ENCODE results near the gene CTSD. TPM values are rescaled to one million over a fixed set of nuclear protein-coding genes. Genes with fewer than 3 reads are reported as not detected.
"Not testable (repeated sequence)": the region's sequence is repeated elsewhere in the genome, so short reads cannot be mapped to it uniquely, and the experiment has no call there.

Gene CTSD
- total and polyA plus RNA-seq, 12 donors, result 191 to 4,168 (median 1,999) TPM

DNA sequence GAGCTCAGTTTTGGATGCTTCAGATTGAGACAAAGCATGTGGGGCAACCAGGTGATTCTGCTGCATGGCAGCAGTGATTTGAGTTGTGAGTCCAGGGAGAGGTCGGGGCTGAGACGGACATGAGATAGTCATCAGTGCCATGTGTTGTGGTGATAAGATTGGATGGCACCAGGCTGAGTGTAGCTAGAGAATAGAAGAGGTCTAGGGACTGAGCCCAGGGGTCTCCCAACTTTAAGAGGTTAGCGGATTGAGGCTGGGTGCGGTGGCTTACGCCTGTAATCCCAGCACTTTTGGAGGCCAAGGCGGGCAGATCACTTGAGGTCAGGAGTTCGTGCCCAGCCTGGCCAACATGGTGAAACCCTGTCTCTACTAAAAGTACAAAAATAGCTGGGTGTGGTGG is 6.3 kb upstream of the CTSD start:
- Histone ChIP-seq H3K4me3 (no peak overlapping the region), H3K4me1 (replicated peaks in 1 of 2) (peaks cover 16 to 18% of the 10 kb centered on the region in 2 donors), H3K27me3 (no peaks in the 10 kb centered on the region), H3K36me3 (replicated peaks in 1 of 2) (no peaks in the 10 kb centered on the region), H3K9me3 (replicated peaks in 1 of 3) (no peaks in the 10 kb centered on the region), H3K27ac (no peak overlapping the region)
- intact Hi-C loops (cut with DNase I), result no loop called here
- 72 to 91% (median 86%) methylated on average over 7 of the region's 7 CpGs for WGBS, 4 donors
- no peak for TF ChIP-seq POLR2A (IDR thresholded peaks at IDR 0.05)
- TF ChIP-seq, protein P1, sequence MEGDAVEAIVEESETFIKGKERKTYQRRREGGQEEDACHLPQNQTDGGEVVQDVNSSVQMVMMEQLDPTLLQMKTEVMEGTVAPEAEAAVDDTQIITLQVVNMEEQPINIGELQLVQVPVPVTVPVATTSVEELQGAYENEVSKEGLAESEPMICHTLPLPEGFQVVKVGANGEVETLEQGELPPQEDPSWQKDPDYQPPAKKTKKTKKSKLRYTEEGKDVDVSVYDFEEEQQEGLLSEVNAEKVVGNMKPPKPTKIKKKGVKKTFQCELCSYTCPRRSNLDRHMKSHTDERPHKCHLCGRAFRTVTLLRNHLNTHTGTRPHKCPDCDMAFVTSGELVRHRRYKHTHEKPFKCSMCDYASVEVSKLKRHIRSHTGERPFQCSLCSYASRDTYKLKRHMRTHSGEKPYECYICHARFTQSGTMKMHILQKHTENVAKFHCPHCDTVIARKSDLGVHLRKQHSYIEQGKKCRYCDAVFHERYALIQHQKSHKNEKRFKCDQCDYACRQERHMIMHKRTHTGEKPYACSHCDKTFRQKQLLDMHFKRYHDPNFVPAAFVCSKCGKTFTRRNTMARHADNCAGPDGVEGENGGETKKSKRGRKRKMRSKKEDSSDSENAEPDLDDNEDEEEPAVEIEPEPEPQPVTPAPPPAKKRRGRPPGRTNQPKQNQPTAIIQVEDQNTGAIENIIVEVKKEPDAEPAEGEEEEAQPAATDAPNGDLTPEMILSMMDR (IDR thresholded peaks at IDR 0.05), result no peak
- peak in 4 of 7 donors; percentile 6 to 42 (median 14) for DNase-seq

DNA sequence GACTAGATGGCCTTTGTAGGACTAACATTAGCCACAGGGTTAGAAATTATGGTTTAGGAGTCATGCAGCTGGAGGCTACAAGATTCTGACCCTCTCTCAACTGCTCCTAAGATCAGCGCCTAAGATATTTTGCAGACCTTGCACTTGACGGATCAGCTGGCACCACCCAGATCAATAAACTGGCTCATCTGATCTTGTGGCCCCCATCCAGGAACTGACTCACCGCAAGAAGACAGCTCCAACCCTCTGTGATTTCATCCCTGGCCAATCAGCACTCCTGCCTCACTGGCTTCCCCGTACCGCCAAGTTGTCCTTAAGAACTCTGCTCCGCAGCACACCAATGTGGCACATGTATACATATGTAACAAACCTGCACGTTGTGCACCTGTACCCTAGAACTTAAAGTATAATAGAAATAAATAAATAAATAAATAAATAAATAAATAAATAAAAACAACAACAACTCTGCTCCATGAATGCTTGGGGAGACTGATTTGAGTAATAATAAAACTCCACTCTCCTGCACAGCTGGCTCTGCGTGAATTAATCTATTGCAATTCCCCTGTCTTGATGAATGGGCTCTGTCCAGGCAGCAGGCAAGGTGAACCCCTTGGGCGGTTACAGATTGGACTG is 5.7 kb upstream of the CTSD start:
- DNase-seq, result peak; percentile 74 to 90 (median 88)

DNA sequence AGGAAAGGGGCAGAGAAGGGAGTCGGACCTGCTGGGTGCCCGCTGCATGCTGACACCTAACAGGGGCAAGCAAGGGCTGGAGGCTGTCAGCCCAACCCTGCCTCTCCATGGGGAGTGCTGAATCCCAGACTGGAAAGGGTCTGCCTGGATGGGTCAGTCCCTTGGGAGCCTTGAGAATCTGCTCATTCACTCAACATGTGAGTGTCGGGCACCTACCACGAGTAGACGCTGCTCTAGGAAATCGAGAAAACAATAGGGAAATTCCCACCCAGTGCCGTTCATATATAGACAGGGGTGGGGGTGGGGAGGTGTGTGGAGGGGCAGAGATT is 4.4 kb upstream of the CTSD start:
- intact Hi-C loops (cut with DNase I), result no loop called here

More for the DNA sequence above, 5.7 kb upstream of the CTSD start:
- intact Hi-C loops (cut with DNase I); H3K36me3 ChIP-seq (replicated peaks in 1 of 2); H3K4me3 ChIP-seq; H3K9me3 ChIP-seq (replicated peaks in 1 of 3); H3K27me3 ChIP-seq: not testable (repeated sequence)
- 45 to 67% (median 57%) methylated on average over 9 of the region's 9 CpGs for WGBS, 4 donors
- TF ChIP-seq POLR2A (IDR thresholded peaks at IDR 0.05), result peak in 1 of 2 donors; percentile 7
- H3K4me1 ChIP-seq (replicated peaks in 1 of 2), result peaks cover 18 to 20% of the 10 kb centered on the region in 2 donors
- H3K27ac ChIP-seq, result peak overlapping the region in 3 of 5 donors; percentile 6 to 68 (median 57)

DNA sequence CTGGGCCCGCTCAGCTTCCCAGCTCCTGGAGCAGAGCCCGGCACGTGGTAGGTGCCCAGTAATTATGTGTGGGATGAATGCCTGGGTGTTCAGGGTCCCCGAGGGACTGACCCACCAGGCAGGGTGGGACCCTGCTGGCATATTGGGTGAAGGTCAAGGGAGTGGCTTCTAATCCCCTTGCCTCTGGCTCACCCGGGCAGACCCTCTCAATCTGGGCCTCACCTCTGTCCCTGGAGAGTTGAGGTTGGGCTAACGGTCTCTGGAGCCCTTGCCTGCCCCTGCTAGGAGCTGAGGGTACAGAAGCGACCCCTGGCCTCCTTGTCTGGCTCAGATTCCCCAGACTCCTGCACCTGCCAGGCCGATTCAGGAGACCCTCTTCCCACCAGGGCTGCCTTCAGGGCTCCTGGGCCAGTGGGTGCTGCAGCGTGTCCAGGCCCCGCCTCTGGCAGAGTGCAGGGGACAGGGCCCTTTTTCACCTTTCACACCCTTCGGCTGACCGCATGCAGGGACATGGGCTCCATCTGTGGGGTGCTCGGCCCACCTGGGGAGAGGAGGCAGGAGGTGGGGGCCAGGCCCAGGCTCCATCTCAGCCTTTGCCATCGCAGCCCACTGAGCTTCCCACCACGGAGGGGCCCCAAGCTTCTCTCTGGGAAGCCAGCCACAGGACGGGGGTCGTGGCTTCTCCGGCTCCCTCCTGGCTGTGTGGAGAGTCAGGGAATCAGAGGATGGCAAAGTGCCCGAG is 3.8 kb upstream of the CTSD start:
- peak; percentile 1 to 46 (median 17) for DNase-seq
- 75 to 93% (median 90%) methylated on average over 5 to 19 of the region's 19 CpGs for WGBS, 4 donors
- H3K27me3 ChIP-seq, result no peaks in the 10 kb centered on the region
- no peaks in the 10 kb centered on the region for H3K36me3 ChIP-seq (replicated peaks in 1 of 2)
- peaks cover 14 to 20% of the 10 kb centered on the region in 2 donors for H3K4me1 ChIP-seq (replicated peaks in 1 of 2)
- no peak overlapping the region for H3K27ac ChIP-seq
- no peak for TF ChIP-seq POLR2A (IDR thresholded peaks at IDR 0.05)
- TF ChIP-seq, protein P1 (IDR thresholded peaks at IDR 0.05), result no peak
- H3K9me3 ChIP-seq (replicated peaks in 1 of 3), result no peaks in the 10 kb centered on the region
- intact Hi-C loops (cut with DNase I), result no loop called here
- H3K4me3 ChIP-seq, result no peak overlapping the region

More for the DNA sequence above, 4.4 kb upstream of the CTSD start:
- Histone ChIP-seq H3K9me3 (replicated peaks in 1 of 3) (no peaks in the 10 kb centered on the region), H3K4me1 (replicated peaks in 1 of 2) (peaks cover 17 to 20% of the 10 kb centered on the region in 2 donors), H3K4me3 (no peak overlapping the region), H3K36me3 (replicated peaks in 1 of 2) (no peaks in the 10 kb centered on the region), H3K27ac (no peak overlapping the region), H3K27me3 (no peaks in the 10 kb centered on the region)
- WGBS, 4 donors, result 84 to 87% (median 86%) methylated on average over 7 of the region's 7 CpGs
- peak in 3 of 7 donors; percentile 9 to 18 (median 12) for DNase-seq
- TF ChIP-seq, protein P1 (IDR thresholded peaks at IDR 0.05), result no peak

All from adrenal gland (tissue), 12 donors.